Heart left ventricle (tissue), 13 donors: ENCODE measurements around the gene TEN1.

Experiments used
- CTCF ChIP-seq, 12 donors: fragments of 200-600 bp; sonication (generic) in 4 of 12; IDR thresholded peaks; one replicate each; pipeline versions ENCODE4 v1.5.0 to v1.8.0; 2018 to 2022; ENCODE audit warnings: antibody characterized with exemption in 12 of 12, mild to moderate bottlenecking in 5 of 12
- POLR2A ChIP-seq, 2 donors: fragments of 450-650 bp; IDR thresholded peaks; one replicate each; pipeline ENCODE4 v1.6.1; 2017; ENCODE audit warnings: antibody characterized with exemption in 2 of 2, mild to moderate bottlenecking in 2 of 2, moderate library complexity in 2 of 2
- donor health status: ischemic (EF 13 %, LVEDD 7.1; RV severe dilation, severe dysfunction).
- donor health status: DM: no; HTN: yes; CAD: no.
- donor health status: DM: no; HTN: no; CAD: no.
- donor health status: ischemic (EF 25% LVEDD 6.9; RV normal size, moderate dysfunction).
- donor health status: ischemic (EF 25% LVEDD 5.7; RV mildly dilated, moderate dysfunction).
- donor health status: ischemic (EF 35%, LVEDD 5.7; RV mildly dilated, moderate dysfunction).
- donor health status: nonischemic (EF 11% LVEDD 7.7; RV severe dilation, severe dysfunction).
- donor health status: DM: yes; HTN: yes; CAD: no.
- donor health status: PGD.
- donor health status: ischemic (EF 29% LVEDD 5.4; RV normal size, mild dysfunction).
- donor health status: nonischemic (EF 23%, LVEDD 6.1; RV moderate dilation, normal function).

GRCh38 chr17:76002100-76002499 is 23.1 kb downstream of the TEN1 start:
- TF ChIP-seq POLR2A (IDR thresholded peaks at IDR 0.05) (no peak), CTCF (IDR thresholded peaks at IDR 0.05) (no peak)
